Body of pancreas (tissue), 4 donors: ENCODE data around the gene FLRT1. TPM values are rescaled to one million over a fixed set of nuclear protein-coding genes. Genes with fewer than 3 reads are reported as not detected.

Experiments used
- ATAC-seq: fragments of 150-250 bp; one replicate; pipeline ENCODE4 v1.9.1; 2016
- DNase-seq, 4 donors: peaks; one replicate each; pipeline ENCODE4 v3.0.0-alpha.2; 2019
- H3K27ac ChIP-seq, 4 donors: fragments of 200-600 bp; sonication (generic); 1 replicate in 3 of 4; 2 replicates in 1 of 4; pipeline versions ENCODE4 v1.5.1 to v1.6.1; 2016 to 2019; ENCODE audit warnings: mild to moderate bottlenecking in 1 of 4, mixed read lengths in 1 of 4, moderate library complexity in 1 of 4
- H3K27me3 ChIP-seq, 2 donors: fragments of 200-600 bp; sonication (generic); one replicate each; pipeline ENCODE4 v1.6.0; 2016; ENCODE audit warnings: mild to moderate bottlenecking in 1 of 2
- H3K36me3 ChIP-seq, 2 donors: fragments of 200-600 bp; sonication (generic); replicated peaks in 1 of 2; 2 replicates each; pipeline ENCODE4 v1.5.1; 2016; ENCODE audit warnings: low read depth in 2 of 2; ENCODE audit not compliant: insufficient read depth in 1 of 2
- H3K4me1 ChIP-seq: fragments of 200-600 bp; sonication (generic); one replicate; pipeline ENCODE4 v1.6.0; 2016
- H3K4me3 ChIP-seq, 2 donors: fragments of 200-600 bp; sonication (generic); 1 replicate in 1 of 2; 2 replicates in 1 of 2; pipeline ENCODE4 v1.5.1; 2016 to 2019
- H3K9me3 ChIP-seq, 3 donors: fragments of 200-600 bp; sonication (generic); 1 replicate in 2 of 3; 2 replicates in 1 of 3; pipeline ENCODE4 v1.5.1; 2016
- CTCF ChIP-seq, 7 experiments: fragments of 450-650 bp in 4 of 7; fragments of 200-600 bp in 3 of 7; sonication (generic) in 3 of 7; IDR thresholded peaks; one replicate each; pipeline ENCODE4 v1.5.1; 2016 to 2019; ENCODE audit warnings: antibody characterized with exemption in 7 of 7
- POLR2A ChIP-seq, 3 donors: fragments of 450-650 bp; IDR thresholded peaks; one replicate each; pipeline ENCODE4 v1.6.1; 2016; ENCODE audit warnings: antibody characterized with exemption in 3 of 3, mild to moderate bottlenecking in 2 of 3
- whole genome bisulfite sequencing, 2 donors: methylation state at CpG; one replicate each; pipeline ENCODE4 v1.1.5; 2017; 5-methylcytosine and 5-hydroxymethylcytosine counted together
- intact Hi-C: fragments of 100-400 bp; cut with DNase I; formaldehyde crosslinking; loops from one replicate; pipeline ENCODE4 v1.15.1; 2023
- total RNA-seq, 2 donors: library from RNA; depleted of rRNA; stranded (reverse); fragments of >200 nt; gene quantifications; one replicate each; pipeline ENCODE4 v1.1.0, GENCODE V29; 2016

The FLRT1 gene
- total RNA-seq, 2 donors from 2014 or later = 0.26 TPM; not detected in 1

- H3K27ac ChIP-seq = no peak overlapping the region
- intact Hi-C loops = no loop called here
- H3K36me3 ChIP-seq = peaks cover 8 to 13% of the 10 kb centered on the region in 2 donors
- H3K4me3 ChIP-seq = no peak overlapping the region
- no peaks in the 10 kb centered on the region for H3K9me3 ChIP-seq
- DNase-seq (no peak), ATAC-seq (no peak)
- 78 to 92% methylated on average over 5 of the region's 5 CpGs for WGBS, 2 donors
- H3K27me3 ChIP-seq = no peaks in the 10 kb centered on the region
- H3K4me1 ChIP-seq = no peaks in the 10 kb centered on the region
- TF ChIP-seq CTCF (IDR thresholded peaks at IDR 0.05) = no peak
- no peak for TF ChIP-seq POLR2A (IDR thresholded peaks at IDR 0.05)
These were observed 42.6 kb upstream of the FLRT1 start for GRCh38 chr11:63993100-63993499.

- Histone ChIP-seq H3K36me3 (peaks cover 8 to 13% of the 10 kb centered on the region in 2 donors), H3K27me3 (no peaks in the 10 kb centered on the region), H3K4me3 (no peak overlapping the region), H3K9me3 (no peaks in the 10 kb centered on the region), H3K27ac (no peak overlapping the region), H3K4me1 (no peaks in the 10 kb centered on the region)
- no peak for ATAC-seq
- TF ChIP-seq CTCF (IDR thresholded peaks at IDR 0.05) (no peak), POLR2A (IDR thresholded peaks at IDR 0.05) (no peak)
- intact Hi-C loops = no loop called here
- 80 to 84% methylated on average over 6 of the region's 6 CpGs for WGBS, 2 donors
- no peak for DNase-seq
These were observed 41.7 kb upstream of the FLRT1 start for GRCh38 chr11:63993993-63994392.

GRCh38 chr11:63996512-63996911 is 39.2 kb upstream of the FLRT1 start:
- 83 to 86% methylated on average over 10 to 18 of the region's 18 CpGs for WGBS, 2 donors
- ATAC-seq = no peak
- no peaks in the 10 kb centered on the region for H3K9me3 ChIP-seq
- TF ChIP-seq POLR2A (IDR thresholded peaks at IDR 0.05) (no peak), CTCF (IDR thresholded peaks at IDR 0.05) (no peak)
- DNase-seq = no peak
- H3K36me3 ChIP-seq = peaks cover 8 to 10% of the 10 kb centered on the region in 2 donors
- no peaks in the 10 kb centered on the region for H3K27me3 ChIP-seq
- peaks cover 20% of the 10 kb centered on the region for H3K4me1 ChIP-seq
- intact Hi-C loops = no loop called here
- no peak overlapping the region for H3K4me3 ChIP-seq
- H3K27ac ChIP-seq = no peak overlapping the region

- TF ChIP-seq CTCF (IDR thresholded peaks at IDR 0.05) (no peak), POLR2A (IDR thresholded peaks at IDR 0.05) (no peak)
- ATAC-seq (no peak), DNase-seq (no peak)
- intact Hi-C loops = no loop called here
- Histone ChIP-seq H3K36me3 (peaks cover 8 to 9% of the 10 kb centered on the region in 2 donors), H3K27ac (no peak overlapping the region), H3K4me1 (peaks cover 22% of the 10 kb centered on the region), H3K27me3 (no peaks in the 10 kb centered on the region), H3K9me3 (no peaks in the 10 kb centered on the region), H3K4me3 (no peak overlapping the region)
- 86 to 94% methylated on average over 6 to 26 of the region's 27 CpGs for WGBS, 2 donors
These were observed 38.5 kb upstream of the FLRT1 start for GRCh38 chr11:63997104-63997700.

GRCh38 chr11:63997801-63998337 is 37.9 kb upstream of the FLRT1 start:
- peaks cover 28% of the 10 kb centered on the region for H3K4me1 ChIP-seq
- 78 to 82% methylated on average over 6 to 10 of the region's 11 CpGs for WGBS, 2 donors
- ATAC-seq = no peak
- no peak overlapping the region for H3K27ac ChIP-seq
- no peaks in the 10 kb centered on the region for H3K27me3 ChIP-seq
- DNase-seq = no peak
- TF ChIP-seq POLR2A (IDR thresholded peaks at IDR 0.05) = no peak
- TF ChIP-seq CTCF (IDR thresholded peaks at IDR 0.05) = no peak
- no peaks in the 10 kb centered on the region for H3K9me3 ChIP-seq
- H3K36me3 ChIP-seq = peaks cover 8 to 9% of the 10 kb centered on the region in 2 donors
- H3K4me3 ChIP-seq = no peak overlapping the region
- intact Hi-C loops = no loop called here
